ENCODE data around the gene CTTNBP2NL.
"Not testable (repeated sequence)": the region's sequence is repeated elsewhere in the genome, so short reads cannot be mapped to it uniquely, and the experiment has no call there.

Gene CTTNBP2NL

GRCh38 chr1:112470966-112471365 is 75.0 kb downstream of the CTTNBP2NL start:
- no peaks in the 10 kb centered on the region for H4K20me1 ChIP-seq (ENCODE audit: insufficient read depth)
- H3K27me3 ChIP-seq (ENCODE audit: insufficient read depth, low read depth) = no peaks in the 10 kb centered on the region
- H3K79me2 ChIP-seq (ENCODE audit: insufficient read depth, low read depth) = no peaks in the 10 kb centered on the region
- no peak overlapping the region for H3K27ac ChIP-seq
- H3K36me3 ChIP-seq (ENCODE audit: insufficient read depth) = no peaks in the 10 kb centered on the region
- TF ChIP-seq CTCF (conservative IDR thresholded peaks at IDR 0.05; ENCODE audit: low read depth, low read length) = no peak
- H2AFZ ChIP-seq (ENCODE audit: low read depth) = no peak overlapping the region
- H3K4me1 ChIP-seq (ENCODE audit: low read depth, poor library complexity, severe bottlenecking) = no peaks in the 10 kb centered on the region
- H3K4me3 ChIP-seq (IDR thresholded peaks at IDR 0.05; ENCODE audit: insufficient read depth, low read depth, low read length) = no peak overlapping the region
- H3K9ac ChIP-seq = no peak overlapping the region
- H3K4me2 ChIP-seq = no peak overlapping the region

- no peak overlapping the region for H3K9ac ChIP-seq
- TF ChIP-seq CTCF (conservative IDR thresholded peaks at IDR 0.05; ENCODE audit: low read depth, low read length) = no peak
- H3K27ac ChIP-seq = no peak overlapping the region
- no peaks in the 10 kb centered on the region for H3K4me1 ChIP-seq (ENCODE audit: low read depth, poor library complexity, severe bottlenecking)
- no peak overlapping the region for H2AFZ ChIP-seq (ENCODE audit: low read depth)
- H3K4me2 ChIP-seq = no peak overlapping the region
- no peak overlapping the region for H3K4me3 ChIP-seq (IDR thresholded peaks at IDR 0.05; ENCODE audit: insufficient read depth, low read depth, low read length)
- H3K27me3 ChIP-seq (ENCODE audit: insufficient read depth, low read depth) = no peaks in the 10 kb centered on the region
- no peaks in the 10 kb centered on the region for H4K20me1 ChIP-seq (ENCODE audit: insufficient read depth)
- H3K36me3 ChIP-seq (ENCODE audit: insufficient read depth) = no peaks in the 10 kb centered on the region
- no peaks in the 10 kb centered on the region for H3K79me2 ChIP-seq (ENCODE audit: insufficient read depth, low read depth)
These were observed 76.1 kb downstream of the CTTNBP2NL start for GRCh38 chr1:112472142-112472541.

- H2AFZ ChIP-seq (ENCODE audit: low read depth) = no peak overlapping the region
- H3K4me2 ChIP-seq = no peak overlapping the region
- no peaks in the 10 kb centered on the region for H3K36me3 ChIP-seq (ENCODE audit: insufficient read depth)
- H3K27me3 ChIP-seq (ENCODE audit: insufficient read depth, low read depth) = no peaks in the 10 kb centered on the region
- H3K4me3 ChIP-seq (IDR thresholded peaks at IDR 0.05; ENCODE audit: insufficient read depth, low read depth, low read length) = no peak overlapping the region
- H3K4me1 ChIP-seq (ENCODE audit: low read depth, poor library complexity, severe bottlenecking) = no peaks in the 10 kb centered on the region
- no peaks in the 10 kb centered on the region for H4K20me1 ChIP-seq (ENCODE audit: insufficient read depth)
- H3K79me2 ChIP-seq (ENCODE audit: insufficient read depth, low read depth) = no peaks in the 10 kb centered on the region
- TF ChIP-seq CTCF (conservative IDR thresholded peaks at IDR 0.05; ENCODE audit: low read depth, low read length) = no peak
- H3K27ac ChIP-seq = no peak overlapping the region
- H3K9ac ChIP-seq = no peak overlapping the region
These were observed 81.5 kb downstream of the CTTNBP2NL start for GRCh38 chr1:112477550-112477949.

GRCh38 chr1:112478314-112478713 is 82.3 kb downstream of the CTTNBP2NL start:
- no peaks in the 10 kb centered on the region for H3K27me3 ChIP-seq (ENCODE audit: insufficient read depth, low read depth)
- no peak overlapping the region for H3K4me3 ChIP-seq (IDR thresholded peaks at IDR 0.05; ENCODE audit: insufficient read depth, low read depth, low read length)
- H3K79me2 ChIP-seq (ENCODE audit: insufficient read depth, low read depth) = no peaks in the 10 kb centered on the region
- no peaks in the 10 kb centered on the region for H3K4me1 ChIP-seq (ENCODE audit: low read depth, poor library complexity, severe bottlenecking)
- no peak overlapping the region for H2AFZ ChIP-seq (ENCODE audit: low read depth)
- TF ChIP-seq CTCF (conservative IDR thresholded peaks at IDR 0.05; ENCODE audit: low read depth, low read length) = no peak
- H3K9ac ChIP-seq = no peak overlapping the region
- no peak overlapping the region for H3K4me2 ChIP-seq
- no peaks in the 10 kb centered on the region for H3K36me3 ChIP-seq (ENCODE audit: insufficient read depth)
- no peaks in the 10 kb centered on the region for H4K20me1 ChIP-seq (ENCODE audit: insufficient read depth)
- no peak overlapping the region for H3K27ac ChIP-seq

GRCh38 chr1:112486063-112486462 is 90.0 kb downstream of the CTTNBP2NL start:
- H3K79me2 ChIP-seq (ENCODE audit: insufficient read depth, low read depth); H2AFZ ChIP-seq (ENCODE audit: low read depth); H3K4me2 ChIP-seq; H3K4me3 ChIP-seq (IDR thresholded peaks at IDR 0.05; ENCODE audit: insufficient read depth, low read depth, low read length); H3K4me1 ChIP-seq (ENCODE audit: low read depth, poor library complexity, severe bottlenecking); H4K20me1 ChIP-seq (ENCODE audit: insufficient read depth); H3K36me3 ChIP-seq (ENCODE audit: insufficient read depth); H3K27ac ChIP-seq; H3K27me3 ChIP-seq (ENCODE audit: insufficient read depth, low read depth); H3K9ac ChIP-seq: not testable (repeated sequence)

GRCh38 chr1:112487686-112488085 is 91.7 kb downstream of the CTTNBP2NL start:
- H3K4me2 ChIP-seq; H3K4me3 ChIP-seq (IDR thresholded peaks at IDR 0.05; ENCODE audit: insufficient read depth, low read depth, low read length); H3K27ac ChIP-seq; H3K36me3 ChIP-seq (ENCODE audit: insufficient read depth); H3K9ac ChIP-seq; H3K79me2 ChIP-seq (ENCODE audit: insufficient read depth, low read depth); H3K4me1 ChIP-seq (ENCODE audit: low read depth, poor library complexity, severe bottlenecking); H2AFZ ChIP-seq (ENCODE audit: low read depth); H4K20me1 ChIP-seq (ENCODE audit: insufficient read depth); H3K27me3 ChIP-seq (ENCODE audit: insufficient read depth, low read depth): not testable (repeated sequence)
